C4-2B (cell line): ENCODE results near the gene ARVCF.

Experiments
- ZFX ChIP-seq: fragments of 450-650 bp; IDR thresholded peaks from 2 replicates; pipeline ENCODE4 v1.6.1; 2017
- TF ChIP-seq, protein P1 (sequence below): fragments of 450-650 bp; conservative IDR thresholded peaks from 2 replicates; pipeline ENCODE4 v1.5.1; 2017; ENCODE audit warnings: mild to moderate bottlenecking

DNA sequence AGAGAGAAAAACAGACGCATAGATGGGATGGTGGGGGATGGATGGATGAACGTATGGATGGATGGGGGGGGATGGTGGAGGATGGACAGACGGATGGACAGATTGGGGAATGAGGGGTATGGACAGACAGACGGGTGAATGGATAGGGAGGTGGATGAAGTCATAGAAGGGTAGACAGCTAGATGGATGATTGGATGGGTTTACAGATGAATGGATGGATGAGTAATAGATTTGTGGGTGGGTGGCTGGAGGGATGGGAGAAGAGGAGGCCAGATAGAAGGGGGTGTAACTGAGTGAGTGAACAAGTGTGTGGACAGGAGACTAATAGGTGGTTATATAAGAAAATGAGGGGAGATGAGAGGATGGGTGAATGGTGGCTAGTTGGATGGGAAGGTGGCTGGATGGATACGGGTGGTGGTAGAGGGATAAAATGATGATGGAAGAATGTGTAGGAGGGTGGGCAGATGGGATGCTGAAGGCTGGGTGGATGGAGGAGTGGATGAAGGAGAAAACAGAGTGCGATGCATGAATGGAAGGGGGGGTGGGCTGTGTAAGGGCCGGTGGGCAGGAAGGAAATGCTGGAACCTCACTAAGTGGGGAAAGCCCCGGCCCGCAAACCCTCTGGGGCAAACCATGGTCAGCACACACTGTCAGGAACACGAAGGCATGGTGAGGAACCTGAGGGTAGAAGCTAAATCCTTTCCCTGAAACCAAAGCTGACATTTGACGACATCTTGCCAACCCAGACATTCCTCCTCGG is 21.6 kb downstream of the ARVCF start:
- TF ChIP-seq, protein P1, sequence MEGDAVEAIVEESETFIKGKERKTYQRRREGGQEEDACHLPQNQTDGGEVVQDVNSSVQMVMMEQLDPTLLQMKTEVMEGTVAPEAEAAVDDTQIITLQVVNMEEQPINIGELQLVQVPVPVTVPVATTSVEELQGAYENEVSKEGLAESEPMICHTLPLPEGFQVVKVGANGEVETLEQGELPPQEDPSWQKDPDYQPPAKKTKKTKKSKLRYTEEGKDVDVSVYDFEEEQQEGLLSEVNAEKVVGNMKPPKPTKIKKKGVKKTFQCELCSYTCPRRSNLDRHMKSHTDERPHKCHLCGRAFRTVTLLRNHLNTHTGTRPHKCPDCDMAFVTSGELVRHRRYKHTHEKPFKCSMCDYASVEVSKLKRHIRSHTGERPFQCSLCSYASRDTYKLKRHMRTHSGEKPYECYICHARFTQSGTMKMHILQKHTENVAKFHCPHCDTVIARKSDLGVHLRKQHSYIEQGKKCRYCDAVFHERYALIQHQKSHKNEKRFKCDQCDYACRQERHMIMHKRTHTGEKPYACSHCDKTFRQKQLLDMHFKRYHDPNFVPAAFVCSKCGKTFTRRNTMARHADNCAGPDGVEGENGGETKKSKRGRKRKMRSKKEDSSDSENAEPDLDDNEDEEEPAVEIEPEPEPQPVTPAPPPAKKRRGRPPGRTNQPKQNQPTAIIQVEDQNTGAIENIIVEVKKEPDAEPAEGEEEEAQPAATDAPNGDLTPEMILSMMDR, result no peak
- TF ChIP-seq ZFX, result no peak
